ENCODE measurements around the gene ACOT13.
"Not testable (repeated sequence)": the region's sequence is repeated elsewhere in the genome, so short reads cannot be mapped to it uniquely, and the experiment has no call there.

ACOT13 gene

GRCh38 chr6:24699521-24700359, 32.9 kb downstream of the ACOT13 start:
- Histone ChIP-seq H3K27me3 (ENCODE audit: control insufficient read depth, insufficient read depth, low read length) (no peaks in the 10 kb centered on the region), H3K27ac (ENCODE audit: low read depth, low read length) (no peak overlapping the region), H3K9ac (ENCODE audit: low read length) (no peak overlapping the region), H3K4me3 (ENCODE audit: low read length) (no peak overlapping the region), H3K4me1 (ENCODE audit: control insufficient read depth, insufficient read depth, low read length) (no peaks in the 10 kb centered on the region), H3K36me3 (ENCODE audit: control insufficient read depth, insufficient read depth, low read length) (peaks cover 5% of the 10 kb centered on the region)

- no peaks in the 10 kb centered on the region for H3K27me3 ChIP-seq (ENCODE audit: control insufficient read depth, insufficient read depth, low read length)
- no peak overlapping the region for H3K27ac ChIP-seq (ENCODE audit: low read depth, low read length)
- peaks cover 21% of the 10 kb centered on the region for H3K36me3 ChIP-seq (ENCODE audit: control insufficient read depth, insufficient read depth, low read length)
- H3K4me1 ChIP-seq (ENCODE audit: control insufficient read depth, insufficient read depth, low read length) = no peaks in the 10 kb centered on the region
- H3K9ac ChIP-seq (ENCODE audit: low read length) = no peak overlapping the region
- H3K4me3 ChIP-seq (ENCODE audit: low read length) = no peak overlapping the region
Observed at GRCh38 chr6:24702720-24703282, 35.9 kb downstream of the ACOT13 start.

GRCh38 chr6:24704468-24704867, 37.6 kb downstream of the ACOT13 start:
- no peaks in the 10 kb centered on the region for H3K27me3 ChIP-seq (ENCODE audit: control insufficient read depth, insufficient read depth, low read length)
- no peak overlapping the region for H3K27ac ChIP-seq (ENCODE audit: low read depth, low read length)
- H3K9ac ChIP-seq (ENCODE audit: low read length) = no peak overlapping the region
- H3K4me1 ChIP-seq (ENCODE audit: control insufficient read depth, insufficient read depth, low read length) = no peaks in the 10 kb centered on the region
- no peak overlapping the region for H3K4me3 ChIP-seq (ENCODE audit: low read length)
- H3K36me3 ChIP-seq (ENCODE audit: control insufficient read depth, insufficient read depth, low read length) = peaks cover 30% of the 10 kb centered on the region

GRCh38 chr6:24708612-24709011, 41.7 kb downstream of the ACOT13 start:
- no peaks in the 10 kb centered on the region for H3K4me1 ChIP-seq (ENCODE audit: control insufficient read depth, insufficient read depth, low read length)
- no peaks in the 10 kb centered on the region for H3K27me3 ChIP-seq (ENCODE audit: control insufficient read depth, insufficient read depth, low read length)
- no peak overlapping the region for H3K9ac ChIP-seq (ENCODE audit: low read length)
- peaks cover 34% of the 10 kb centered on the region for H3K36me3 ChIP-seq (ENCODE audit: control insufficient read depth, insufficient read depth, low read length)
- H3K27ac ChIP-seq (ENCODE audit: low read depth, low read length) = no peak overlapping the region
- no peak overlapping the region for H3K4me3 ChIP-seq (ENCODE audit: low read length)

DNA sequence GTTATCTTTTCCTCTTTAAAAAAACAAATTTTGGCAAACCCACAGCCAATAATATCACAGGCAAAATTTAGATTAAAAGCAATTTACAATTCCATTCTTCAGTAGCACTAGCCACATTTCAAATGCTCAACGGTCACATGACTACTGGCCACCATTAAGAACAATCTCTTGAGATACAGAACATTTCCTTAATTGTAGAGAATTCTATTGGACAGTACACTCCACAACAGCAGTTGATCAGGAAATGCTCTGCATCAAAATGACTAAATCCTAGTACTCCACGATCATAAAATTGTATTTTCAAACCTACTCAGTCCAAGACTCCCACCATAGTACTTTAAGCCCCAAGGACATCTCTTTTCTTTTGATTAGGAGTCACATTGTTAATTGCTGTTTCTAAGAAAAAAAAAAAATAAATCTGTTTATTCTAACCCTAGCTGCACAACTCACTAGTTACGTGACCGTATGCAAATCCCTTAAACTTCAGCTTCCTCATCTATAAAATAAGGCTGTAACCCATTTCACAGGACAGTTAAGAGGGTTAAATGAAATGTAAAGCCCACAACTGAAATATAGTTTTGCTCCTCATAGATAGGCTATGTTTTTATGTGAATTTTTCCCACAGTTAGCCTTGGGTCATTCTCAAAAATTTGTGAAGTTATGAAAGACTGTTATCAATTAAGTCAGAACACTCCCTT, 42.3 kb downstream of the ACOT13 start:
- Histone ChIP-seq H3K4me1 (ENCODE audit: control insufficient read depth, insufficient read depth, low read length) (no peaks in the 10 kb centered on the region), H3K9ac (ENCODE audit: low read length) (no peak overlapping the region), H3K36me3 (ENCODE audit: control insufficient read depth, insufficient read depth, low read length) (peaks cover 35% of the 10 kb centered on the region), H3K4me3 (ENCODE audit: low read length) (no peak overlapping the region), H3K27ac (ENCODE audit: low read depth, low read length) (no peak overlapping the region), H3K27me3 (ENCODE audit: control insufficient read depth, insufficient read depth, low read length) (no peaks in the 10 kb centered on the region)

- Histone ChIP-seq H3K4me3 (ENCODE audit: low read length) (no peak overlapping the region), H3K4me1 (ENCODE audit: control insufficient read depth, insufficient read depth, low read length) (no peaks in the 10 kb centered on the region), H3K36me3 (ENCODE audit: control insufficient read depth, insufficient read depth, low read length) (peaks cover 30% of the 10 kb centered on the region), H3K27ac (ENCODE audit: low read depth, low read length) (no peak overlapping the region), H3K27me3 (ENCODE audit: control insufficient read depth, insufficient read depth, low read length) (no peaks in the 10 kb centered on the region), H3K9ac (ENCODE audit: low read length) (no peak overlapping the region)
Observed at GRCh38 chr6:24710519-24711303, 43.8 kb downstream of the ACOT13 start.

DNA sequence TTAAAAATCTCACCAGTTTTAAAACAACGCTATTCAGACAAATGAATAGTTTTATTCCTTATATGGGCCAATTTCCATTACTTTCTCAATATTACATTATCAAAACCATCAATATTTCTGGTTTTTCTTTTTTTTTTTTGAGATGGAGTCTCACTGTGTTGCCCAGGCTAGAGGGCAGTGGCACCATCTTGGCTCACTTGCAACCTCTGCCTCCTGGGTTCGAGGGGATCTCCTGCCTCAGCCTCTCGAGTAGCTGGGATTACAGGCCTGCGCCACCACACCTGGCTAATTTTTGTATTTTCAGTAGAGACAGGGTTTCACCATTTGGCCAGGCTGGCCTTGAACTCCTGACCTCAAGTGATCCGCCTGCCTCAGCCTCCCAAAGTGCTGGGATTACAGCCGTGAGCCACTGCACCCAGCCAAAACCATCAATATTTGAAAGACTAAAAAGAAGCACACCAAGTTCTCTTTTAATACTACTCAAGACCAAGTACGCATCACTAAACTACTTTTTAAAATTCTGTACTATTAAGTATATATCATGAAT, 49.8 kb downstream of the ACOT13 start:
- peaks cover 13% of the 10 kb centered on the region for H3K4me1 ChIP-seq (ENCODE audit: control insufficient read depth, insufficient read depth, low read length)
- H3K9ac ChIP-seq (ENCODE audit: low read length); H3K27ac ChIP-seq (ENCODE audit: low read depth, low read length); H3K27me3 ChIP-seq (ENCODE audit: control insufficient read depth, insufficient read depth, low read length): not testable (repeated sequence)
- peaks cover 10% of the 10 kb centered on the region for H3K36me3 ChIP-seq (ENCODE audit: control insufficient read depth, insufficient read depth, low read length)
- H3K4me3 ChIP-seq (ENCODE audit: low read length) = peak overlapping the region; percentile 98

DNA sequence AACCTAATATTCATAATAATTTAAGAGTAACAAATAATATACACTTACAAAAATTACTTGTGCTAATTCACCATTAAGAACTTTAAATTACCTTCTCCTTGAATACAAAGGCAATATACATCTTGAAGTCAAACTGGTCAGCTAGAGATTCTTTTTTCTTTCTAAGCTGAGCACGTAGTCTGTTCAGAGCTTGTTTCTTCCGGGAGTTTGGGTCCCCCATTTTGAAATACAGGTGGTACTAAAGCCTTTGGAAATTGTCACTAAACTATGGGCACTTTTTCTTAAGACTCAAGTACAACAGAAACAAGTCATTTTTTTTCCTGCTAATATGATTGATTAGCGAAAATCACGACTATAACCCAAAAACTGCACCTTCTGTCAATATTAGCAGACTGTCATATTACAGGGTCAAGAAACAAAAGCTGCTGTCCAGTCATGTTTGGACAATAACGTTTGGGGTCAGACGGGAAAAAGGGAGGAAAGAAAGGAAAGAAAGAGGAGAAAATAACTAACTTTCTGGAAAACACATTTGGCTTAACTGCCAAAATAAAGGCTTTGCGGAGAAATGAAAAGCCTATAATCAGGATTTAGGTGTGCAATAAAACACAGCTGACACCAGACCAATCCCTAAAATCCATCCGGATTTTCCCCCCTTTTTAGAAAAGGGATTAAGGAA, 51.7 kb downstream of the ACOT13 start:
- H3K9ac ChIP-seq (ENCODE audit: low read length) = peak overlapping the region; percentile 34
- H3K4me1 ChIP-seq (ENCODE audit: control insufficient read depth, insufficient read depth, low read length) = peaks cover 16% of the 10 kb centered on the region
- H3K27ac ChIP-seq (ENCODE audit: low read depth, low read length) = no peak overlapping the region
- no peaks in the 10 kb centered on the region for H3K27me3 ChIP-seq (ENCODE audit: control insufficient read depth, insufficient read depth, low read length)
- peaks cover 7% of the 10 kb centered on the region for H3K36me3 ChIP-seq (ENCODE audit: control insufficient read depth, insufficient read depth, low read length)
- H3K4me3 ChIP-seq (ENCODE audit: low read length) = peak overlapping the region; percentile 98

DNA sequence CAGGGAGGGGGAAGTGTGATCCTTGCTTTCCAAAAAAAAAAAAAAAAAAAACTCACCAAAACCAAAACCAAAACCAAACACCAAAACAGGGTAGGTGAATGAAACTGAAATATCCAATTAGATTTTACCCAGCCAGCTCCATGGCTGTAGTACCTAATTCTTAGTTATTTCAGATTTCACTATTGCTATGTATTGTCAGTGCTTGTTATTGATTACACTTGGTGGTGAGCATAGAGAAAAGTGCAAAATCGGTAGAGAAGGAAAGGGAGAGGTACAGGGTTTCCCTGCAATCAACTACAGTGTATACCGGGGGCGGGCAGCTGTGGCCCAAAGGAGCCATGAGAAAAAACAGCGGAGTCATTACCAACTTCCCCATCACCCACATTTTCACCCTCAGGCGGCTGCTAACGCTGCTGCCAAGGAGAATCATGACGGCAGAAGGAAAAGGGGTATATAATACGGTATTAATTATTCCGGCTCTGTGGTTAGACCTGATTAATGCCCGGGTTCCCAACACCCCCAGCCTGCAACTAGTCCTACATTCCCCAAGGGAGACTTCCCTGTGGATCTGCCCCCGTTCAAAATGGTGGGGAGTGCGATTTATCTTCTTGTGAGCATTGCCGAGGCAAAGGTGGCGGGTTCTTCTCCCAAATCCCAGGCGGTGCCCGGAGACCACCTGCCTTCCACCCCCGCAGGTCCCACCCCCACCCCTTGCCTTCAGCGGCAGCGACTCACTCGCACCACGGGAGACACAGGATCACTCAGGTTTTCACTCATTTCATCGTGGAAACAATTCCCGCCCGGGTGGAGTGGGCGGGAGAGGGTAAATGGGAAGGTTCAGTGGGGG, 52.5 kb downstream of the ACOT13 start, which contains the start of gene C6orf62:
Gene C6orf62, minus strand, starts transcription at position 30 of the 847 bp plus-strand sequence. CDS start 486 bp downstream, outside the sequence.
- H3K4me1 ChIP-seq (ENCODE audit: control insufficient read depth, insufficient read depth, low read length) = peaks cover 16% of the 10 kb centered on the region
- peak within 1 kb of the TSS; percentile 100 for H3K9ac ChIP-seq (ENCODE audit: low read length)
- peak within 1 kb of the TSS; percentile 99 for H3K27ac ChIP-seq (ENCODE audit: low read depth, low read length)
- no peaks in the 10 kb centered on the region for H3K27me3 ChIP-seq (ENCODE audit: control insufficient read depth, insufficient read depth, low read length)
- peaks cover 3% of the 10 kb centered on the region for H3K36me3 ChIP-seq (ENCODE audit: control insufficient read depth, insufficient read depth, low read length)
- peak within 1 kb of the TSS; percentile 98 for H3K4me3 ChIP-seq (ENCODE audit: low read length)

DNA sequence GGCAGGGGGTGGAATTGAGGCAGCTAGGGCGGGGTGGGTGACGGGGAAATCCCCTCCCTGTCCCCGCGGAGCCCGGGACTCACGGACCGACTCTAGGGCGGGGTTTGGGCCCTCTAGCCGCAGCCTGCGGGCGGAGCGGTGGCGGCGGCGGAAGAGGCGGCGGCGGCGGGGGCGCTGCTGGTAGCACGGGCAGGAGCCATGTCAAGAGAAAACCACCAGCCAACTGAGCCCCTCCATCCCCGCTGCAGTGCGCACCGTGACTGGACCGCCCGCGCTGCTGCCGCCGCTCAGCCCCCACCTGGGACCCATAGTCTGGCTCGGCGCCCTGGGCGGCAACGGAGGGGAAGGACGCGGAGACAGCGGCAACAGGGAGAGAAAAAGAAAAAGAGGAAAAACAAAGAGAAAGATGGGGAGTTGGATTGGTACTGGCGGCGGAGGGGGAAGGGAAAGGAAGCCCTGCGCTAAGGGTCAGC, 53.3 kb downstream of the ACOT13 start:
- peak overlapping the region; percentile 98 for H3K4me3 ChIP-seq (ENCODE audit: low read length)
- H3K4me1 ChIP-seq (ENCODE audit: control insufficient read depth, insufficient read depth, low read length) = peaks cover 16% of the 10 kb centered on the region
- H3K27ac ChIP-seq (ENCODE audit: low read depth, low read length) = peak overlapping the region; percentile 99
- H3K27me3 ChIP-seq (ENCODE audit: control insufficient read depth, insufficient read depth, low read length) = no peaks in the 10 kb centered on the region
- H3K36me3 ChIP-seq (ENCODE audit: control insufficient read depth, insufficient read depth, low read length) = peaks cover 3% of the 10 kb centered on the region
- H3K9ac ChIP-seq (ENCODE audit: low read length) = peak overlapping the region; percentile 100

Data from rectal smooth muscle tissue (tissue), 1 donor.